ENCODE data around the gene DSCAM. TPM values are rescaled to one million over a fixed set of nuclear protein-coding genes. Genes with fewer than 3 reads are reported as not detected.

DSCAM gene
- total and polyA plus RNA-seq, 2 donors (not counting 3 experiments of a cell fraction or from before 2014, with no cell fraction given) = not detected

DNA sequence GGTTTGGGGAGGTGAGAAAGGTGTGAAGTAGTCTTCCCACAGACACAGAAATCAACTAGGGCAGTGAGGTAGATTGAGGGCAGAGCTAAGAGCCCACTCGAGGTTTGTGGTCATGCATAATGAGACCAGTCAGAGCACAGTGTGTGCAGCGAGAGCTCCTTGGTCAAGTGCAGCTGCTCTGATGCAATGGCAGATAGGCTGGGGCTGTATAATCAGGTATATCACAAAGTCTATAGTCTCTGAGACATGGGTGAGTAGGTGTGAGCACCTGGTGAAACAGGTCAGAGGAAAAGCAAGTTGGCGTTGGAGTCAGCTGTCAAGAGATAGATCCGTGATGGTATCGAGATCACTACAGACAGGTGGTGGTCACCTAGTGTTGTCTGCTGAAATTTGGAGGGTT is 17.6 kb downstream of the DSCAM start:
- no peaks in the 10 kb centered on the region for H3K36me3 ChIP-seq (ENCODE audit: control insufficient read depth in 2 of 2, extremely low read depth in 1 of 2, insufficient read depth in 2 of 2, low read length in 2 of 2)
- ChIA-PET CTCF (no interaction called here), POLR2A (no interaction called here)
- intact Hi-C loops (cut with micrococcal nuclease) = no loop called here
- DNase-seq (ENCODE audit: low read depth, low spot score) (no peak), FAIRE-seq (no peak)
- H3K9me3 ChIP-seq (replicated peaks; ENCODE audit: control insufficient read depth, insufficient read depth, low read length) = peaks cover 14% of the 10 kb centered on the region
- no peak overlapping the region for H3K9ac ChIP-seq (replicated peaks; ENCODE audit: extremely low read depth, insufficient read depth, low read length)
- no peaks in the 10 kb centered on the region for H3K79me2 ChIP-seq (ENCODE audit: control insufficient read depth, insufficient read depth, low read length)
- no peaks in the 10 kb centered on the region for H3K9me1 ChIP-seq (replicated peaks; ENCODE audit: control insufficient read depth, extremely low read depth, insufficient read depth, low read length)
- H3K27me3 ChIP-seq (ENCODE audit: control insufficient read depth in 2 of 2, insufficient read depth in 2 of 2, low read length in 2 of 2) = no peaks in the 10 kb centered on the region
- no peaks in the 10 kb centered on the region for H3K4me1 ChIP-seq (ENCODE audit: control insufficient read depth, extremely low read depth, insufficient read depth, low read length)
- TF ChIP-seq POLR2AphosphoS5 (IDR thresholded peaks at IDR 0.05; ENCODE audit: insufficient read depth, low read depth, low read length) (no peak), EZH2 (IDR thresholded peaks at IDR 0.05; ENCODE audit: borderline replicate concordance, low read depth, low read length, severe bottlenecking) (no peak), JUN (IDR thresholded peaks at IDR 0.05; ENCODE audit: borderline replicate concordance, insufficient read depth, insufficient read length, low read depth) (no peak), GATA2 (IDR thresholded peaks at IDR 0.05; ENCODE audit: insufficient read depth, insufficient read length, low read depth, low read length) (no peak), POLR2A (IDR thresholded peaks at IDR 0.05; ENCODE audit: low read depth, low read length) (no peak), FOS (IDR thresholded peaks at IDR 0.05; ENCODE audit: borderline replicate concordance, insufficient read depth, low read length) (no peak), MYC (IDR thresholded peaks at IDR 0.05; ENCODE audit: low read depth, low read length) (no peak)
- TF ChIP-seq, protein P1, sequence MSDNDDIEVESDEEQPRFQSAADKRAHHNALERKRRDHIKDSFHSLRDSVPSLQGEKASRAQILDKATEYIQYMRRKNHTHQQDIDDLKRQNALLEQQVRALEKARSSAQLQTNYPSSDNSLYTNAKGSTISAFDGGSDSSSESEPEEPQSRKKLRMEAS (IDR thresholded peaks at IDR 0.05; ENCODE audit: insufficient read depth, insufficient read length) = no peak
- TF ChIP-seq, protein P2, sequence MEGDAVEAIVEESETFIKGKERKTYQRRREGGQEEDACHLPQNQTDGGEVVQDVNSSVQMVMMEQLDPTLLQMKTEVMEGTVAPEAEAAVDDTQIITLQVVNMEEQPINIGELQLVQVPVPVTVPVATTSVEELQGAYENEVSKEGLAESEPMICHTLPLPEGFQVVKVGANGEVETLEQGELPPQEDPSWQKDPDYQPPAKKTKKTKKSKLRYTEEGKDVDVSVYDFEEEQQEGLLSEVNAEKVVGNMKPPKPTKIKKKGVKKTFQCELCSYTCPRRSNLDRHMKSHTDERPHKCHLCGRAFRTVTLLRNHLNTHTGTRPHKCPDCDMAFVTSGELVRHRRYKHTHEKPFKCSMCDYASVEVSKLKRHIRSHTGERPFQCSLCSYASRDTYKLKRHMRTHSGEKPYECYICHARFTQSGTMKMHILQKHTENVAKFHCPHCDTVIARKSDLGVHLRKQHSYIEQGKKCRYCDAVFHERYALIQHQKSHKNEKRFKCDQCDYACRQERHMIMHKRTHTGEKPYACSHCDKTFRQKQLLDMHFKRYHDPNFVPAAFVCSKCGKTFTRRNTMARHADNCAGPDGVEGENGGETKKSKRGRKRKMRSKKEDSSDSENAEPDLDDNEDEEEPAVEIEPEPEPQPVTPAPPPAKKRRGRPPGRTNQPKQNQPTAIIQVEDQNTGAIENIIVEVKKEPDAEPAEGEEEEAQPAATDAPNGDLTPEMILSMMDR (IDR thresholded peaks at IDR 0.05; ENCODE audit: extremely low read depth in 1 of 2, insufficient read depth in 1 of 2, low read depth in 1 of 2, low read length in 2 of 2) = no peak
- no peak overlapping the region for H3K27ac ChIP-seq (ENCODE audit: insufficient read depth, low read depth, low read length)
- no peak overlapping the region for H2AFZ ChIP-seq (ENCODE audit: low read depth, low read length)
- no peak overlapping the region for H3K4me2 ChIP-seq (ENCODE audit: insufficient read depth, low read length)
- BruUV-seq (replicated peaks) = no TSS peak
- no peaks in the 10 kb centered on the region for H4K20me1 ChIP-seq (replicated peaks; ENCODE audit: control insufficient read depth, extremely low read depth, insufficient read depth, low read length)
- dilution Hi-C loops (cut with MboI; ENCODE audit: extremely low pct_ligation_motif_present, low sequenced_read_pairs) = no loop called here
- H3K4me3 ChIP-seq (replicated peaks in 1 of 3; ENCODE audit: insufficient read depth in 1 of 3, low read depth in 1 of 3, low read length in 3 of 3) = no peak overlapping the region
